WERI-Rb-1 (cell line): ENCODE results near the gene DCDC2.
"Not testable (repeated sequence)": the region's sequence is repeated elsewhere in the genome, so short reads cannot be mapped to it uniquely, and the experiment has no call there.

Experiments used
- DNase-seq: peaks from one replicate; pipeline ENCODE4 v3.0.0-alpha.2; 2020
- H3K27ac ChIP-seq: fragments of 250-450 bp; sonication (Bioruptor Pico); 2 replicates; pipeline ENCODE4 v1.5.1; 2020; ENCODE audit warnings: mild to moderate bottlenecking, moderate library complexity
- H3K27me3 ChIP-seq: fragments of 250-450 bp; sonication (Bioruptor Pico); 2 replicates; pipeline ENCODE4 v1.5.1; 2021; ENCODE audit warnings: mild to moderate bottlenecking, low read depth, moderate library complexity; ENCODE audit not compliant: insufficient read depth, severe bottlenecking
- H3K36me3 ChIP-seq: fragments of 250-450 bp; sonication (Bioruptor Pico); 2 replicates; pipeline ENCODE4 v1.5.1; 2020; ENCODE audit warnings: mild to moderate bottlenecking, moderate library complexity
- H3K4me3 ChIP-seq: 2 replicates; pipeline ENCODE4 v1.5.1; 2011; ENCODE audit warnings: low read depth, mild to moderate bottlenecking, control low read depth, low read length
- H3K9me3 ChIP-seq: fragments of 250-450 bp; sonication (Bioruptor Pico); 2 replicates; pipeline ENCODE4 v1.5.1; 2021; ENCODE audit warnings: mild to moderate bottlenecking, moderate library complexity; ENCODE audit not compliant: severe bottlenecking
- TF ChIP-seq, protein P1 (sequence below): IDR thresholded peaks from 2 replicates; pipeline ENCODE4 v1.5.1; 2011; ENCODE audit warnings: low read depth, mild to moderate bottlenecking, control low read depth, inconsistent platforms, low read length

Gene DCDC2

DNA sequence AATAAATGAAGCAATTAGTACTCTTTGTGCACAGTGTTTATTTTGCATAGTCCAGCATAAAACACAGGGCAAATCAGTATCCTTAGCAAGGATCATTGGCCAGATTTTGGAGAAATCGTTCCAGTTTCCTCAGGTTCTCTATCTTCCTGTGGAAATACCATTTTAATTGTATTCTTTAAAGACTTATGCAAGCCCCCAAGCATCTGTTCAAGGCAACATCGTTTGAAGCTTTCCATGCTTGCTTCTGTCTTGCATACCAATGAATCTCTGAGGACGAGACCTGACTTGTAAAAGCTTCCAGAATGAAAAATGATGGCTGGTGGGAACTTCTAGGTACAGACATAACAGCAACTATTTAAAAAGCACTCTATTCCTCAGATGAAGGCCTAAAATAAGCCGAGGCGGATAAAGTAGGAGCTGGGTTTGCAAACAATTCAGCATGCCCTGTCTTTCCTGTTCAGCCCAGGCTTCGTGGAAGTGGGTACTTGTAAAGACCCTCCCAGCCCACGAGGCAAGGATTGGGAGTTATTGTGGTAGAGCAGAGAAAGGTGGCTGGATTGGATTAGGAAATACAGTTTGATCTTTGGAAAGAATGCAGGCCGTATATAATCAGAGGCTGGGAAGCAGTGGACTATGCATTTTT, 210.2 kb downstream of the DCDC2 start:
- H3K27me3 ChIP-seq = no peaks in the 10 kb centered on the region
- no peak for DNase-seq
- no peak overlapping the region for H3K4me3 ChIP-seq
- no peaks in the 10 kb centered on the region for H3K36me3 ChIP-seq
- TF ChIP-seq, protein P1, sequence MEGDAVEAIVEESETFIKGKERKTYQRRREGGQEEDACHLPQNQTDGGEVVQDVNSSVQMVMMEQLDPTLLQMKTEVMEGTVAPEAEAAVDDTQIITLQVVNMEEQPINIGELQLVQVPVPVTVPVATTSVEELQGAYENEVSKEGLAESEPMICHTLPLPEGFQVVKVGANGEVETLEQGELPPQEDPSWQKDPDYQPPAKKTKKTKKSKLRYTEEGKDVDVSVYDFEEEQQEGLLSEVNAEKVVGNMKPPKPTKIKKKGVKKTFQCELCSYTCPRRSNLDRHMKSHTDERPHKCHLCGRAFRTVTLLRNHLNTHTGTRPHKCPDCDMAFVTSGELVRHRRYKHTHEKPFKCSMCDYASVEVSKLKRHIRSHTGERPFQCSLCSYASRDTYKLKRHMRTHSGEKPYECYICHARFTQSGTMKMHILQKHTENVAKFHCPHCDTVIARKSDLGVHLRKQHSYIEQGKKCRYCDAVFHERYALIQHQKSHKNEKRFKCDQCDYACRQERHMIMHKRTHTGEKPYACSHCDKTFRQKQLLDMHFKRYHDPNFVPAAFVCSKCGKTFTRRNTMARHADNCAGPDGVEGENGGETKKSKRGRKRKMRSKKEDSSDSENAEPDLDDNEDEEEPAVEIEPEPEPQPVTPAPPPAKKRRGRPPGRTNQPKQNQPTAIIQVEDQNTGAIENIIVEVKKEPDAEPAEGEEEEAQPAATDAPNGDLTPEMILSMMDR = no peak
- H3K27ac ChIP-seq = no peak overlapping the region
- H3K9me3 ChIP-seq = peaks cover 2% of the 10 kb centered on the region

DNA sequence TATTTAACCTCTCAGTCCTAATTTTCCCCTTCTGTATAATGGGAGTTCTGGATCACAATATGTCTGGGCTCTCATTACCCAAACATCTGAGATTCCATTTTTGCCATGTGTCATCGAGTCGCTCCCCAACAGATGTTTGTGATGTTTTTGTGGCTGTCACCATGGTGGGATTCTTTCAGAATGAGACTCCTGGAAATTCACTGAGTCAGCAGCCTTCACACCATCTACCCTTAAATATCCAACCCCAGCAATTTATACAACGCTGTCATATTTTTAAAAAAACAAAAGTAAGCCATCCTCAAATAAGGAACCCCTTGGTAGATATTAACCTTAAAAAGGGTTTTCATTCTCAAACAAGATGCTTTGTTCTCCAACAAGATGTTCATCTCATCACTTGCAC, 211.0 kb downstream of the DCDC2 start:
- peaks cover 6% of the 10 kb centered on the region for H3K9me3 ChIP-seq
- H3K4me3 ChIP-seq = no peak overlapping the region
- no peak overlapping the region for H3K27ac ChIP-seq
- no peaks in the 10 kb centered on the region for H3K27me3 ChIP-seq
- H3K36me3 ChIP-seq = no peaks in the 10 kb centered on the region
- DNase-seq = no peak
- TF ChIP-seq, protein P1 = no peak

DNA sequence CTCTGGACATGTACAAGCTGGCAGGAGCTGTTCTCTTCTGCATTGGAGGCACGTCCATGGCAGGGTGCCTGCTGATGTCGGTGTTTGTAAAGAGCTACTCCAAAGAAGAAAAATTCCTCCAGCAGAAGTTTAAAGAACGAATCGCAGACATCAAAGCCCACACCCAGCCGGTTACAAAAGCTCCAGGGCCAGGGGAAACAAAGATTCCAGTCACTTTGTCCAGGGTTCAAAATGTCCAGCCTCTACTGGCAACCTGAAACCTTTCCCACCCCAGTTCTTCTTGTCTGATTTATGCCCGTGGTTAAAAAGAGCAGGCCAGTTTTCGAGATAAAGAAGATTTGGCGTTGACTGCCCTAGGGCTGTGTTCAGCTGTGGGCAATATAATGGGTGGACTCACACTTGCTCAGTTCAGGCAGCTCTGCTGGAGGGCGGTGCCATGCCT, 212.1 kb downstream of the DCDC2 start:
- Histone ChIP-seq H3K27ac (no peak overlapping the region), H3K36me3 (no peaks in the 10 kb centered on the region), H3K4me3 (no peak overlapping the region), H3K27me3 (no peaks in the 10 kb centered on the region), H3K9me3 (peaks cover 6% of the 10 kb centered on the region)
- TF ChIP-seq, protein P1 = no peak
- DNase-seq = no peak

DNA sequence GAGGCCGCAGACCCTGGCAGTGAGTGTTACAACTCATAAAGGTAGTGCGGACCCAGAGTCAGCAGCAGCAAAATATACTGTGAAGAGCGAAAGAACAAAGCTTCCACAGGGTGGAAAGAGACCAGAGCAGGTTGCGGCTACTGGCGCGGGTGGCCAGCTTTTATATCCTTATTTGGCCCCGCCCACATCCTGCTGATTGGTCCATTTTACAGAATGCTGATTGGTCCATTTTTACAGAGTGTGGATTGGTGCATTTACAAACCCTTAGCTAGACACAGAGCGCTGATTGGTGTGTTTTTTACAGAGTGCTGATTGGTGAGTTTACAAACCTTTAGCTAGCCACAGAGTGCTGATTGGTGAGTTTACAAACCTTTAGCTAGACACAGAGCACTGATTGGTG, 215.1 kb downstream of the DCDC2 start:
- H3K4me3 ChIP-seq, H3K9me3 ChIP-seq, H3K27ac ChIP-seq, H3K27me3 ChIP-seq, DNase-seq, H3K36me3 ChIP-seq: not testable (repeated sequence)

DNA sequence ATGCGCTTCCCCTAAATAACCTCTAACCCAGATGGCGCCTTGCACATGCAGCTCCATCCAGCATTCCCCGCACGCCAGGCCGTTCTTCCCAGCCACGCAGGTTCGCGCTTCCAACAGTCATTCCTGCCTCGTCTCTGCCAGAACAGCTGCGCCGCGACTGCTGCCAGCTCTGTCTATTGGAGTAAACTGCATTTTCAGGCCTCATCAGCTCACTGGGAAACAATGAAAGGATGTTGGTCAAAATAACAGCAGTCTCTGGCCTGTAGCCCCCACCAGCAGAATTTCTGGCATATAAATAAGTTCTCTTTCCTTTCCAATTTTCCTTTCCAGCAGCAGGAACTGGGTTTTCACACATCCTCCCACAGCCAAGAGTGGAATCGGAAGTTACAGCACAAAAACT, 217.3 kb downstream of the DCDC2 start:
- DNase-seq = no peak
- peaks cover 6% of the 10 kb centered on the region for H3K9me3 ChIP-seq
- no peak overlapping the region for H3K27ac ChIP-seq
- H3K4me3 ChIP-seq = no peak overlapping the region
- no peaks in the 10 kb centered on the region for H3K36me3 ChIP-seq
- no peaks in the 10 kb centered on the region for H3K27me3 ChIP-seq
- TF ChIP-seq, protein P1 = no peak

DNA sequence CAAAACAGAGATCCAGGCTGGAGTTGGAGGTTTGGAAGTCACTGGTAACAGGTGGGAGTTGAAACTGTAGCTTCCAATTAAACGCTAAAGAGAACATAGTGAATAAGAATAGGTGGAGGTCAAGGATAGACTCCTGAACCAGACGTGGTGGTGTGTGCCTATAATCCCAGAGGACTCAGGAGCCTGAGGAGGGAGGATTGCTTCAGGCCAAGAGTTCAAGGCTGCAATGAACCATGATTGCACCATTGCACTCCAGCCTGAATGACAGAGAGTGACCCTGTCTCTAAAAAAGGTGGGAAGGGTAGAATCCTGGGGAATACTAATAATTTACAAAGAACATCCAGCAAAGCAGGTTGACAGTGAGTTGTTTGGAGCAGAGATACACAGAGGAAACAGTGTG, 218.2 kb downstream of the DCDC2 start:
- Histone ChIP-seq H3K27ac (no peak overlapping the region), H3K36me3 (peaks cover 5% of the 10 kb centered on the region; the same call in 1 of the 2 replicates), H3K9me3 (peaks cover 6% of the 10 kb centered on the region), H3K27me3 (no peaks in the 10 kb centered on the region), H3K4me3 (no peak overlapping the region)
- no peak for DNase-seq
- TF ChIP-seq, protein P1 = no peak
